ENCODE results near the gene MICAL2.

- no peak for TF ChIP-seq CTCF (IDR thresholded peaks at IDR 0.05; ENCODE audit: control extremely low read depth in 1 of 3, insufficient read depth in 1 of 3, low read depth in 1 of 3, low read length in 3 of 3)
- no peak for TF ChIP-seq EP300 (IDR thresholded peaks at IDR 0.05; ENCODE audit: borderline replicate concordance in 1 of 2, low read depth in 2 of 2, low read length in 2 of 2)
- no peak for TF ChIP-seq POLR2A (IDR thresholded peaks at IDR 0.05; ENCODE audit: control extremely low read depth in 1 of 2, low read depth in 2 of 2, low read length in 2 of 2)
- TF ChIP-seq RFX5 (IDR thresholded peaks at IDR 0.05; ENCODE audit: borderline replicate concordance, low read depth, low read length) = no peak
- no peak for TF ChIP-seq GABPA (IDR thresholded peaks at IDR 0.05; ENCODE audit: borderline replicate concordance, insufficient read depth, low read length)
- TF ChIP-seq EZH2 (IDR thresholded peaks at IDR 0.05; ENCODE audit: low read depth, low read length, severe bottlenecking) = no peak
- no peak for TF ChIP-seq POLR2AphosphoS5 (IDR thresholded peaks at IDR 0.05; ENCODE audit: low read depth, low read length)
- TF ChIP-seq CHD2 (IDR thresholded peaks at IDR 0.05; ENCODE audit: low read length) = no peak
- TF ChIP-seq JUN (IDR thresholded peaks at IDR 0.05; ENCODE audit: low read depth, low read length) = no peak
- no peak for TF ChIP-seq SIN3A (conservative IDR thresholded peaks at IDR 0.05 in 1 of 2, IDR thresholded peaks at IDR 0.05 in 1 of 2; ENCODE audit: low read depth in 1 of 2, low read length in 2 of 2)
Measured at GRCh38 chr11:12140186-12140793, 29.9 kb downstream of the MICAL2 start.

Measured in H1 (cell line).